OCI-LY3 (cell line): ENCODE results near the gene ANKLE1.

ENCODE experiments used
- H2AFZ ChIP-seq: fragments of 200-600, 300-600 bp; shearing (Covaris generic); 2 replicates; pipeline ENCODE4 v1.6.0; 2014; ENCODE audit warnings: antibody characterized with exemption, low read depth, low read length
- H3K27ac ChIP-seq: fragments of 200-600, 300-600 bp; sonication (generic); 2 replicates; pipeline ENCODE4 v1.5.1; 2014; ENCODE audit warnings: mild to moderate bottlenecking, low read length, moderate library complexity, mixed read lengths
- H3K27me3 ChIP-seq: fragments of 200-600, 300-600 bp; sonication (generic); 2 replicates; pipeline ENCODE4 v1.6.1; 2014; ENCODE audit warnings: low read depth, low read length, mixed read lengths
- H3K36me3 ChIP-seq: fragments of 200-600, 300-600 bp; sonication (generic); replicated peaks from 2 replicates; pipeline ENCODE3; 2014; ENCODE audit warnings: low read depth, low read length, mixed read lengths
- H3K4me1 ChIP-seq: fragments of 300-600, 200-600 bp; sonication (generic); 2 replicates; pipeline ENCODE4 v1.6.1; 2014; ENCODE audit warnings: low read length, mixed read lengths
- H3K4me2 ChIP-seq: fragments of 200-600, 300-600 bp; sonication (generic); 2 replicates; pipeline ENCODE4 v1.6.1; 2014; ENCODE audit warnings: low read length, mixed read lengths
- H3K4me3 ChIP-seq: fragments of 300-600, 200-600 bp; sonication (generic); 2 replicates; pipeline ENCODE4 v1.5.1; 2014; ENCODE audit warnings: antibody characterized with exemption, mild to moderate bottlenecking, low read length, moderate library complexity
- H3K79me2 ChIP-seq: fragments of 300-600, 200-600 bp; shearing (Covaris generic); 2 replicates; pipeline ENCODE4 v1.6.1; 2014; ENCODE audit warnings: mild to moderate bottlenecking, low read length, mixed read lengths
- H3K9ac ChIP-seq: fragments of 300-600, 200-600 bp; shearing (Covaris generic); 2 replicates; pipeline ENCODE4 v1.6.0; 2014; ENCODE audit warnings: mild to moderate bottlenecking, low read length, moderate library complexity
- H3K9me3 ChIP-seq: fragments of 200-600, 300-600 bp; shearing (Covaris generic); 2 replicates; pipeline ENCODE4 v1.6.1; 2014; ENCODE audit warnings: low read length, mixed read lengths; ENCODE audit not compliant: insufficient read depth
- H4K20me1 ChIP-seq: fragments of 200-600, 300-600 bp; sonication (generic); 2 replicates; pipeline ENCODE4 v1.6.1; 2016; ENCODE audit warnings: low read length, mixed read lengths; ENCODE audit not compliant: insufficient read depth
- EZH2phosphoT487 ChIP-seq: fragments of 200-600 bp; shearing (Covaris generic); IDR thresholded peaks from 2 replicates; pipeline ENCODE4 v1.6.1; 2018; ENCODE audit warnings: antibody characterized with exemption, mixed run types, low read depth
- TF ChIP-seq, protein P1 (sequence below): fragments of 200-600, 300-600 bp; sonication (generic); IDR thresholded peaks from 2 replicates; pipeline ENCODE4 v1.5.1; 2014; ENCODE audit warnings: antibody characterized with exemption, low read length, low read depth

Gene ANKLE1

DNA sequence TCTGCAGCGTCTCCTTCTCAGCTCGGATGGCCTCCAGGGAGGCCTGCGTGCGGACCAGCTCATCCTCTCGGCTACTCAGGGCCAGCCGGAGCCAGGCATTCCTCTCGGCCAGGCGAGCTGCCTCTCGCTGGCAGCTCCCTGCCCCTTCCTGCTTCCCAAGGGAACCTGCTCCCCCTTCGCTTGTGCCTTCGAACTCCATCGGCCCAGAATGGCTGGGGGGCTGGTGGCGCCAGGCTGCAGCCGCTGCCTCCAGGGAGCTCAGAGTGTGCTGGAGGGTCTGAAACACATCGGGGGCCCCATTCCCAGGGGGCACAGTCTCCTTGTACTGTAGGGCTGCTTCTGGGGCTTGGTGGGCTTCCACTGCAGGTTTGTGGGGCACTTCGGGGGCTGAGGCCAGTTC is 19.1 kb upstream of the ANKLE1 start:
- Histone ChIP-seq H3K4me3 (no peak overlapping the region), H3K36me3 (no peaks in the 10 kb centered on the region), H3K4me2 (no peak overlapping the region), H3K9me3 (no peaks in the 10 kb centered on the region), H3K27me3 (no peaks in the 10 kb centered on the region), H4K20me1 (no peaks in the 10 kb centered on the region), H2AFZ (no peak overlapping the region), H3K79me2 (peaks cover 2% of the 10 kb centered on the region), H3K27ac (no peak overlapping the region), H3K4me1 (peaks cover 9% of the 10 kb centered on the region), H3K9ac (no peak overlapping the region)
- TF ChIP-seq, protein P1, sequence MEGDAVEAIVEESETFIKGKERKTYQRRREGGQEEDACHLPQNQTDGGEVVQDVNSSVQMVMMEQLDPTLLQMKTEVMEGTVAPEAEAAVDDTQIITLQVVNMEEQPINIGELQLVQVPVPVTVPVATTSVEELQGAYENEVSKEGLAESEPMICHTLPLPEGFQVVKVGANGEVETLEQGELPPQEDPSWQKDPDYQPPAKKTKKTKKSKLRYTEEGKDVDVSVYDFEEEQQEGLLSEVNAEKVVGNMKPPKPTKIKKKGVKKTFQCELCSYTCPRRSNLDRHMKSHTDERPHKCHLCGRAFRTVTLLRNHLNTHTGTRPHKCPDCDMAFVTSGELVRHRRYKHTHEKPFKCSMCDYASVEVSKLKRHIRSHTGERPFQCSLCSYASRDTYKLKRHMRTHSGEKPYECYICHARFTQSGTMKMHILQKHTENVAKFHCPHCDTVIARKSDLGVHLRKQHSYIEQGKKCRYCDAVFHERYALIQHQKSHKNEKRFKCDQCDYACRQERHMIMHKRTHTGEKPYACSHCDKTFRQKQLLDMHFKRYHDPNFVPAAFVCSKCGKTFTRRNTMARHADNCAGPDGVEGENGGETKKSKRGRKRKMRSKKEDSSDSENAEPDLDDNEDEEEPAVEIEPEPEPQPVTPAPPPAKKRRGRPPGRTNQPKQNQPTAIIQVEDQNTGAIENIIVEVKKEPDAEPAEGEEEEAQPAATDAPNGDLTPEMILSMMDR = no peak
- no peak for TF ChIP-seq EZH2phosphoT487

DNA sequence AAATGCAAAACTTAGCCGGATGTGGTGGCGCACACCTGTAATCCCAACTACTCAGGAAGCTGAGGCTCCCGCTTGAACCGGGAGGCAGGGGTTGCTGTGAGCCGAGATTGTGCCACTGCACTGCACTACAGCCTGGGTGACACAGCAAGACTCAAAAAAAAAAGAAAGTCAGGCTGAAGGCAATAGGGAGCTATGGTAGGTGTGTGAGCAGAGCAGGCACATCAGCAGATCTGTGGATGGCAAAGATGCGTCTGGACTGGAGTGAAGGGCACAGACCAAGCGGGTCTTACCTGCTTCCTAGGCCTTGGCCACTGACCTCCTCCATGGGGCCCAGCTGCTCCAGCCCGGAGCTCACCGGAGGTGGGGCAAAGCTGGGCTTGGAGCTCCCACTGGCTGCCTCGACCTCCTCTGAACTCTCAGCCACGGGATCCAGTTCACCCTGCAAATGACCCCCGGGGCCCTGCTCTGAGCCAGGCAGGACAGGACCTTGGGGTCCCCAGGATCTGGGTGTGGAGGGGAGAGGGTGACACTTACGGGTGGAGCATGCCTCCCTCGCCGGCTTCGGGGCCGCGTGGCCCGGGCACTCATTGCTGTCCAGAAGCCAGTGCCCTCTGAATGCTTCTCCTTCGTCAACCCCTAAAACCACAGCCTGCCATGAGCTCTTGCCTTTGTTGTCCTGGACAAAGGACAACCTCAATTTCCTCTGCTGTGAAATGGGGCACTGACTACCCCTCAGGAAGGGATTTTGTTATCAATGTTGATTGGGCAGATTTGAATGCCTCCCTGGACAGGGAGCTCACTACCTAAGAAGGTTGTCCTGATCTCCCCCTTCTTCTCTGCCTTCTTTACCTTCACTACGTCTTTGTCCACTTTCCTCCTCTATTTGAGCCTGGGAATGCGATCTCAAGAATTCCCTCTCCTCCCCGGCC is 17.7 kb upstream of the ANKLE1 start:
- Histone ChIP-seq H3K27ac (no peak overlapping the region), H3K4me3 (no peak overlapping the region), H3K27me3 (no peaks in the 10 kb centered on the region), H2AFZ (no peak overlapping the region), H3K9ac (no peak overlapping the region), H3K4me1 (peaks cover 17% of the 10 kb centered on the region), H3K36me3 (peaks cover 3% of the 10 kb centered on the region), H3K79me2 (peaks cover 16% of the 10 kb centered on the region), H3K4me2 (no peak overlapping the region), H3K9me3 (no peaks in the 10 kb centered on the region), H4K20me1 (no peaks in the 10 kb centered on the region)
- TF ChIP-seq, protein P1 = no peak
- no peak for TF ChIP-seq EZH2phosphoT487

DNA sequence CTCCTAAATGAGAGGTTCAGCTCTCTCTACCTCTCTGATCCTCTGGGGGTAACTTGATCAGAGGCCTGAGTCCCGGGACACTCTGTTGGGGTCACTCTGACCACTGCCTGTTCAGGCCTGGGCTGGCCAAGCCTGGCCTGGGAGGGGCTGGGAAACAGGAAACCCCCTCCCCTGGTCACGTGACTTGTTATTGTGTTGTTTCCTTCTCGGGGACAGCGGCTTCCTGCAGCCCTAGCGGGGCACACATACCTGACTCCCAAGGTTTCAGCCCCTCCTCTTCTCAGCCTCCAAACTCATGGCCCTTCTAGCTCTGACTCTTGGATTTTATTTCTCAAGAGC is 17.1 kb upstream of the ANKLE1 start, which contains the start of gene USHBP1:
TSS of gene USHBP1 (minus strand) at position 105 of the 339 bp plus-strand sequence. CDS start 446 bp downstream, outside the sequence.
- H3K9me3 ChIP-seq = no peaks in the 10 kb centered on the region
- H3K4me2 ChIP-seq = no peak within 1 kb of the TSS
- peaks cover 17% of the 10 kb centered on the region for H3K79me2 ChIP-seq
- H3K4me1 ChIP-seq = peaks cover 17% of the 10 kb centered on the region
- no peak within 1 kb of the TSS for H2AFZ ChIP-seq
- peaks cover 4% of the 10 kb centered on the region for H3K36me3 ChIP-seq
- no peak within 1 kb of the TSS for H3K4me3 ChIP-seq
- H3K27me3 ChIP-seq = no peaks in the 10 kb centered on the region
- no peak for TF ChIP-seq EZH2phosphoT487
- TF ChIP-seq, protein P1 = no peak
- H3K27ac ChIP-seq = no peak within 1 kb of the TSS
- no peaks in the 10 kb centered on the region for H4K20me1 ChIP-seq
- H3K9ac ChIP-seq = no peak within 1 kb of the TSS

DNA sequence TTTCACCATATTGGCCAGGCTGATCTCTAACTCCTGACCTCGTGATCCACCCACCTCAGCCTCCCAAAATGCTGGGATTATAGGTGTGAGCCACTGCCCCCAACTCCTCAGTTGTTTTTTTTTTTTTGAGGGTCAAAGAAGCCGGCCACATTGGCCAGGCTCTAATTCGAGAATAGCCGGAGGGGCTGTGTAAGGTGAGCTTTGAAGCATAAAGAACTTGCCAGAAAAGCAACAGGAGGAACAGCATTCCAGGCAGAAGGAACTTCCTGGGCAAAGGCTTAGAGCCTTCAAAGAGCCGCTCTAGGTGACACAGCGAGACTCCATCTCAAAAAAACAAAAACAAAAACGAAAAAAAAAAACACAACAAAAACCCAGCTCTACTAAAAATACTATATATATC is 15.7 kb upstream of the ANKLE1 start:
- Histone ChIP-seq H2AFZ (no peak overlapping the region), H3K4me3 (peak overlapping the region; percentile 70; the same call in 1 of the 2 replicates)

More for the DNA sequence above, 15.7 kb upstream of the ANKLE1 start:
- Histone ChIP-seq H3K27ac (no peak overlapping the region), H4K20me1 (no peaks in the 10 kb centered on the region), H3K36me3 (peaks cover 8% of the 10 kb centered on the region), H3K27me3 (no peaks in the 10 kb centered on the region), H3K4me2 (peak overlapping the region; percentile 61), H3K4me1 (peaks cover 12% of the 10 kb centered on the region), H3K9me3 (no peaks in the 10 kb centered on the region), H3K79me2 (peaks cover 17% of the 10 kb centered on the region), H3K9ac (no peak overlapping the region)
- TF ChIP-seq, protein P1 = no peak
- no peak for TF ChIP-seq EZH2phosphoT487
